Smooth muscle cell (in vitro differentiated cells): ENCODE measurements around the gene UPF1. TPM values are rescaled to one million over a fixed set of nuclear protein-coding genes. Genes with fewer than 3 reads are reported as not detected.

Experiments
- DNase-seq: peaks from one replicate; lab custom pipeline; 2025; ENCODE audit not compliant: unreplicated experiment; lab: John Stamatoyannopoulos, UW
- H2AFZ ChIP-seq: fragments of 200-600 bp; sonication (generic); 2 replicates; pipeline ENCODE4 v1.6.0; 2016; ENCODE audit warnings: antibody characterized with exemption, low read depth, mild to moderate bottlenecking
- H3F3A ChIP-seq: fragments of 200-600 bp; sonication (generic); 2 replicates; pipeline ENCODE4 v1.6.0; 2017; ENCODE audit warnings: antibody characterized with exemption, low read depth
- H3K27ac ChIP-seq: fragments of 200-600 bp; sonication (generic); 2 replicates; pipeline ENCODE4 v1.5.1; 2016; ENCODE audit warnings: low read depth, mild to moderate bottlenecking
- H3K27me3 ChIP-seq: fragments of 200-600 bp; sonication (generic); 2 replicates; pipeline ENCODE4 v1.6.1; 2016; ENCODE audit warnings: low read depth, mild to moderate bottlenecking
- H3K36me3 ChIP-seq: fragments of 200-600 bp; sonication (generic); 2 replicates; pipeline ENCODE4 v1.5.1; 2016; ENCODE audit warnings: low read depth
- H3K4me1 ChIP-seq: fragments of 200-600 bp; sonication (generic); 2 replicates; pipeline ENCODE4 v1.5.1; 2016; ENCODE audit warnings: low read depth
- H3K4me2 ChIP-seq: fragments of 200-600 bp; sonication (generic); 2 replicates; pipeline ENCODE4 v1.6.0; 2016; ENCODE audit warnings: mild to moderate bottlenecking
- H3K4me3 ChIP-seq: fragments of 200-600 bp; sonication (generic); 2 replicates; pipeline ENCODE4 v1.5.1; 2016; ENCODE audit warnings: mild to moderate bottlenecking
- H3K79me2 ChIP-seq: fragments of 200-600 bp; sonication (generic); 2 replicates; pipeline ENCODE4 v1.6.0; 2016; ENCODE audit warnings: low read depth, mild to moderate bottlenecking
- H3K9ac ChIP-seq: fragments of 200-600 bp; sonication (generic); 2 replicates; pipeline ENCODE4 v1.6.0; 2016; ENCODE audit warnings: low read depth
- H3K9me3 ChIP-seq: fragments of 200-600 bp; sonication (generic); replicated peaks from 2 replicates; pipeline ENCODE4 v1.5.1; 2016; ENCODE audit warnings: low read depth
- H4K20me1 ChIP-seq: fragments of 200-600 bp; sonication (generic); 2 replicates; pipeline ENCODE4 v1.6.0; 2016; ENCODE audit warnings: low read depth
- CTCF ChIP-seq: fragments of 200-600 bp; sonication (generic); IDR thresholded peaks from 2 replicates; pipeline ENCODE4 v1.5.1; 2017; ENCODE audit warnings: borderline replicate concordance, mild to moderate bottlenecking, antibody characterized with exemption; ENCODE audit not compliant: insufficient read depth, poor library complexity, severe bottlenecking
- WGBS: methylation state at CpG from one replicate; pipeline ENCODE4 v1.1.7; 2016; ENCODE audit warnings: low lambda C conversion rate; 5-methylcytosine and 5-hydroxymethylcytosine counted together
- polyA plus RNA-seq: library from polyadenylated mRNA; unstranded; fragments of >200 nt; fragmentation: Nextera tagmentation; extraction: Ambion mirVana; gene quantifications from 2 replicates; pipeline ENCODE4 v1.2.1, GENCODE V29; 2016
- total RNA-seq: library from RNA; depleted of rRNA; stranded (reverse); fragments of >200 nt; gene quantifications from 2 replicates; pipeline ENCODE4 v1.2.3, GENCODE V29; 2014

The UPF1 gene
- total and polyA plus RNA-seq, 2 experiments from 2014 or later = 30.3 to 37.8 TPM

GRCh38 chr19:18870531-18871172, 38.9 kb downstream of the UPF1 start:
- Histone ChIP-seq H4K20me1 (peaks cover 21% of the 10 kb centered on the region), H3K4me2 (no peak overlapping the region), H3F3A (peaks cover 6% of the 10 kb centered on the region), H3K27ac (no peak overlapping the region), H3K79me2 (no peaks in the 10 kb centered on the region), H3K9me3 (no peaks in the 10 kb centered on the region), H2AFZ (no peak overlapping the region), H3K36me3 (no peaks in the 10 kb centered on the region), H3K4me1 (no peaks in the 10 kb centered on the region), H3K9ac (no peak overlapping the region), H3K4me3 (no peak overlapping the region), H3K27me3 (no peaks in the 10 kb centered on the region)
- TF ChIP-seq CTCF = no peak
- DNase-seq = no peak
- WGBS = 93% methylated on average over 7 of the region's 25 CpGs

GRCh38 chr19:18871543-18871942, 39.8 kb downstream of the UPF1 start:
- peaks cover 18% of the 10 kb centered on the region for H4K20me1 ChIP-seq
- no peak overlapping the region for H3K27ac ChIP-seq
- no peak overlapping the region for H3K4me3 ChIP-seq
- H3K9me3 ChIP-seq = no peaks in the 10 kb centered on the region
- H3K9ac ChIP-seq = no peak overlapping the region
- TF ChIP-seq CTCF = no peak
- no peak for DNase-seq
- no peaks in the 10 kb centered on the region for H3K27me3 ChIP-seq
- H3K4me2 ChIP-seq = no peak overlapping the region
- WGBS = 85% methylated on average over 7 of the region's 7 CpGs
- no peaks in the 10 kb centered on the region for H3K79me2 ChIP-seq
- H3F3A ChIP-seq = no peaks in the 10 kb centered on the region
- H2AFZ ChIP-seq = no peak overlapping the region
- H3K36me3 ChIP-seq = no peaks in the 10 kb centered on the region
- H3K4me1 ChIP-seq = no peaks in the 10 kb centered on the region

- Histone ChIP-seq H3K4me1 (no peaks in the 10 kb centered on the region), H3F3A (no peaks in the 10 kb centered on the region), H3K27me3 (no peaks in the 10 kb centered on the region), H4K20me1 (no peaks in the 10 kb centered on the region), H3K79me2 (no peaks in the 10 kb centered on the region), H3K4me2 (no peak overlapping the region), H3K36me3 (no peaks in the 10 kb centered on the region), H3K9ac (no peak overlapping the region), H3K27ac (no peak overlapping the region), H2AFZ (no peak overlapping the region), H3K9me3 (no peaks in the 10 kb centered on the region), H3K4me3 (no peak overlapping the region)
- 89% methylated on average over 5 of the region's 5 CpGs for WGBS
- DNase-seq = no peak
- TF ChIP-seq CTCF = no peak
Measured at GRCh38 chr19:18875726-18876125, 44.0 kb downstream of the UPF1 start.

- Histone ChIP-seq H3K36me3 (no peaks in the 10 kb centered on the region), H3K79me2 (no peaks in the 10 kb centered on the region), H3K9ac (no peak overlapping the region), H3K4me2 (no peak overlapping the region), H2AFZ (no peak overlapping the region), H3K4me3 (no peak overlapping the region), H3K9me3 (no peaks in the 10 kb centered on the region), H4K20me1 (no peaks in the 10 kb centered on the region), H3K4me1 (no peaks in the 10 kb centered on the region), H3F3A (no peaks in the 10 kb centered on the region), H3K27me3 (no peaks in the 10 kb centered on the region), H3K27ac (no peak overlapping the region)
- TF ChIP-seq CTCF = no peak
- no peak for DNase-seq
- 97% methylated on average over 7 of the region's 7 CpGs for WGBS
Measured at GRCh38 chr19:18876865-18877264, 45.1 kb downstream of the UPF1 start.
